ENCODE measurements around the gene SH3RF3. TPM values are rescaled to one million over a fixed set of nuclear protein-coding genes. Genes with fewer than 3 reads are reported as not detected.

The SH3RF3 gene
- total RNA-seq, 2 donors from 2014 or later = 1.5 to 1.8 TPM

DNA sequence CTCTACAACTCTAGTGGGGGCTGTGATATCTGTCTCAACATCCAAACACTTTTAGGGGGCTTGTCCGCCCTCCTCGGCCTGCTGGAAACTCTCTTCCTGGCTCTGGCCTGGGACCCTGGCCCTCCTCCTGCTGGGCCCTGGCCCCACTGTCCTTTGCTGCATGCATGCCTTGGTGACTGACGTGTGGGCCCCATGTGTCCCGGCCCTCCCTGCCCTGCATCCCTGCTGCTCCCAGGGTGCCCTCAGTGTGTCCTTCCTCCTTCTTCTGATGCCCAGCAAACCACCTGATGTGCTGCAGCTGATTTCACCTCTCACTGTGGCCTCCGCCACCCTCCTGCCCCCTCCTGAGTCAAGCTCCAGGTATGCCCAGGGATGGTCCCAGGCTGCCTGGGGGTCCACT, 383.1 kb downstream of the SH3RF3 start:
- H3K4me3 Mint-ChIP-seq = no peak overlapping the region

GRCh38 chr2:109513230-109513629, 384.2 kb downstream of the SH3RF3 start:
- H3K27me3 ChIP-seq (ENCODE audit: control insufficient read depth, insufficient read depth, low read length, poor library complexity, severe bottlenecking) = no peaks in the 10 kb centered on the region
- no peak overlapping the region for H3K27ac ChIP-seq (ENCODE audit: low read depth, low read length)
- no peaks in the 10 kb centered on the region for H3K9me3 ChIP-seq (ENCODE audit: control insufficient read depth, low read length)
- H3K4me1 ChIP-seq (ENCODE audit: control insufficient read depth, insufficient read depth, low read length) = peaks cover 6% of the 10 kb centered on the region
- Mint-ChIP-seq H3K36me3 (ENCODE audit: low read depth) (no peaks in the 10 kb centered on the region), H3K27me3 (ENCODE audit: insufficient read depth) (peaks cover 2% of the 10 kb centered on the region), H3K27ac (no peak overlapping the region), H3K4me3 (no peak overlapping the region), H3K4me1 (peaks cover 27% of the 10 kb centered on the region), H3K9me3 (no peaks in the 10 kb centered on the region)
- 94 to 100% methylated on average over 2 to 5 of the region's 5 CpGs for WGBS, 2 experiments (ENCODE audit: insufficient coverage in 1 of 2, insufficient read length in 1 of 2)
- TF ChIP-seq, protein P1, sequence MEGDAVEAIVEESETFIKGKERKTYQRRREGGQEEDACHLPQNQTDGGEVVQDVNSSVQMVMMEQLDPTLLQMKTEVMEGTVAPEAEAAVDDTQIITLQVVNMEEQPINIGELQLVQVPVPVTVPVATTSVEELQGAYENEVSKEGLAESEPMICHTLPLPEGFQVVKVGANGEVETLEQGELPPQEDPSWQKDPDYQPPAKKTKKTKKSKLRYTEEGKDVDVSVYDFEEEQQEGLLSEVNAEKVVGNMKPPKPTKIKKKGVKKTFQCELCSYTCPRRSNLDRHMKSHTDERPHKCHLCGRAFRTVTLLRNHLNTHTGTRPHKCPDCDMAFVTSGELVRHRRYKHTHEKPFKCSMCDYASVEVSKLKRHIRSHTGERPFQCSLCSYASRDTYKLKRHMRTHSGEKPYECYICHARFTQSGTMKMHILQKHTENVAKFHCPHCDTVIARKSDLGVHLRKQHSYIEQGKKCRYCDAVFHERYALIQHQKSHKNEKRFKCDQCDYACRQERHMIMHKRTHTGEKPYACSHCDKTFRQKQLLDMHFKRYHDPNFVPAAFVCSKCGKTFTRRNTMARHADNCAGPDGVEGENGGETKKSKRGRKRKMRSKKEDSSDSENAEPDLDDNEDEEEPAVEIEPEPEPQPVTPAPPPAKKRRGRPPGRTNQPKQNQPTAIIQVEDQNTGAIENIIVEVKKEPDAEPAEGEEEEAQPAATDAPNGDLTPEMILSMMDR (conservative IDR thresholded peaks at IDR 0.05) = no peak
- DNase-seq = no peak
- no peaks in the 10 kb centered on the region for H3K36me3 ChIP-seq (ENCODE audit: control insufficient read depth, insufficient read depth, low read length)
- H3K9ac ChIP-seq (ENCODE audit: extremely low read depth, low read length, poor library complexity, severe bottlenecking) = no peak overlapping the region
- no peak overlapping the region for H3K4me3 ChIP-seq (ENCODE audit: low read length)

More for the DNA sequence above, 383.1 kb downstream of the SH3RF3 start:
- Mint-ChIP-seq H3K4me1 (peaks cover 15% of the 10 kb centered on the region), H3K9me3 (no peaks in the 10 kb centered on the region), H3K27ac (no peak overlapping the region), H3K36me3 (ENCODE audit: low read depth) (no peaks in the 10 kb centered on the region), H3K27me3 (ENCODE audit: insufficient read depth) (peaks cover 2% of the 10 kb centered on the region)
- TF ChIP-seq, protein P1 (conservative IDR thresholded peaks at IDR 0.05) = no peak
- Histone ChIP-seq H3K27me3 (ENCODE audit: control insufficient read depth, insufficient read depth, low read length, poor library complexity, severe bottlenecking) (no peaks in the 10 kb centered on the region), H3K9me3 (ENCODE audit: control insufficient read depth, low read length) (no peaks in the 10 kb centered on the region), H3K36me3 (ENCODE audit: control insufficient read depth, insufficient read depth, low read length) (no peaks in the 10 kb centered on the region), H3K9ac (ENCODE audit: extremely low read depth, low read length, poor library complexity, severe bottlenecking) (no peak overlapping the region), H3K4me1 (ENCODE audit: control insufficient read depth, insufficient read depth, low read length) (no peaks in the 10 kb centered on the region), H3K4me3 (ENCODE audit: low read length) (no peak overlapping the region), H3K27ac (ENCODE audit: low read depth, low read length) (no peak overlapping the region)
- WGBS, 2 experiments (ENCODE audit: insufficient coverage in 1 of 2, insufficient read length in 1 of 2) = 90 to 91% methylated on average over 3 to 5 of the region's 5 CpGs
- DNase-seq = no peak

- Histone ChIP-seq H3K9ac (ENCODE audit: extremely low read depth, low read length, poor library complexity, severe bottlenecking) (no peak overlapping the region), H3K9me3 (ENCODE audit: control insufficient read depth, low read length) (no peaks in the 10 kb centered on the region), H3K36me3 (ENCODE audit: control insufficient read depth, insufficient read depth, low read length) (no peaks in the 10 kb centered on the region), H3K27ac (ENCODE audit: low read depth, low read length) (no peak overlapping the region), H3K4me3 (ENCODE audit: low read length) (no peak overlapping the region), H3K27me3 (ENCODE audit: control insufficient read depth, insufficient read depth, low read length, poor library complexity, severe bottlenecking) (no peaks in the 10 kb centered on the region), H3K4me1 (ENCODE audit: control insufficient read depth, insufficient read depth, low read length) (peaks cover 6% of the 10 kb centered on the region)
- H3K4me1 Mint-ChIP-seq = peaks cover 27% of the 10 kb centered on the region
- TF ChIP-seq, protein P1 (conservative IDR thresholded peaks at IDR 0.05) = no peak
- H3K36me3 Mint-ChIP-seq (ENCODE audit: low read depth) = no peaks in the 10 kb centered on the region
- H3K27me3 Mint-ChIP-seq (ENCODE audit: insufficient read depth) = peaks cover 2% of the 10 kb centered on the region
- no peaks in the 10 kb centered on the region for H3K9me3 Mint-ChIP-seq
- H3K27ac Mint-ChIP-seq = no peak overlapping the region
- no peak for DNase-seq
- no peak overlapping the region for H3K4me3 Mint-ChIP-seq
- 93% methylated on average over 16 to 20 of the region's 20 CpGs for WGBS, 2 experiments (ENCODE audit: insufficient coverage in 1 of 2, insufficient read length in 1 of 2)
Measured at GRCh38 chr2:109513749-109514588, 385.0 kb downstream of the SH3RF3 start.
